Panc1 (cell line): ENCODE results near the gene EGFLAM.

Experiments
- CTCF ChIP-seq: fragments of 450-650 bp; IDR thresholded peaks from 2 replicates; pipeline ENCODE4 v1.5.1; 2017; ENCODE audit warnings: mild to moderate bottlenecking
- REST ChIP-seq, 2 experiments: IDR thresholded peaks; 2 replicates each; pipeline ENCODE4 v1.6.1; 2011 to 2012; ENCODE audit warnings: low read depth in 2 of 2, control low read depth in 1 of 2, low read length in 1 of 2, mild to moderate bottlenecking in 1 of 2, moderate library complexity in 1 of 2; ENCODE audit not compliant: insufficient read depth in 1 of 2
- SIN3A ChIP-seq: IDR thresholded peaks from 2 replicates; pipeline ENCODE4 v1.6.1; 2012; ENCODE audit warnings: low read depth, mild to moderate bottlenecking, low read length, moderate library complexity, borderline replicate concordance; ENCODE audit not compliant: insufficient read depth
- TCF7L2 ChIP-seq: IDR thresholded peaks from 2 replicates; pipeline ENCODE4 v1.6.1; 2011; ENCODE audit warnings: mild to moderate bottlenecking, low read depth, low read length, inconsistent platforms

- no peak for TF ChIP-seq CTCF
- no peak for TF ChIP-seq REST (IDR thresholded peaks at IDR 0.05; ENCODE audit: insufficient read depth in 1 of 2, low read depth in 2 of 2, low read length in 1 of 2)
- no peak for TF ChIP-seq TCF7L2
- TF ChIP-seq SIN3A: no peak
Measured at GRCh38 chr5:38469707-38470267, 211.4 kb downstream of the EGFLAM start.
